Smooth muscle cell (in vitro differentiated cells): ENCODE data around the gene NUDT3. TPM values are rescaled to one million over a fixed set of nuclear protein-coding genes. Genes with fewer than 3 reads are reported as not detected.

Experiments
- DNase-seq: peaks from one replicate; lab custom pipeline; 2025; ENCODE audit not compliant: unreplicated experiment; lab: John Stamatoyannopoulos, UW
- H2AFZ ChIP-seq: fragments of 200-600 bp; sonication (generic); 2 replicates; pipeline ENCODE4 v1.6.0; 2016; ENCODE audit warnings: antibody characterized with exemption, low read depth, mild to moderate bottlenecking
- H3F3A ChIP-seq: fragments of 200-600 bp; sonication (generic); 2 replicates; pipeline ENCODE4 v1.6.0; 2017; ENCODE audit warnings: antibody characterized with exemption, low read depth
- H3K27ac ChIP-seq: fragments of 200-600 bp; sonication (generic); 2 replicates; pipeline ENCODE4 v1.5.1; 2016; ENCODE audit warnings: low read depth, mild to moderate bottlenecking
- H3K27me3 ChIP-seq: fragments of 200-600 bp; sonication (generic); 2 replicates; pipeline ENCODE4 v1.6.1; 2016; ENCODE audit warnings: low read depth, mild to moderate bottlenecking
- H3K36me3 ChIP-seq: fragments of 200-600 bp; sonication (generic); 2 replicates; pipeline ENCODE4 v1.5.1; 2016; ENCODE audit warnings: low read depth
- H3K4me1 ChIP-seq: fragments of 200-600 bp; sonication (generic); 2 replicates; pipeline ENCODE4 v1.5.1; 2016; ENCODE audit warnings: low read depth
- H3K4me2 ChIP-seq: fragments of 200-600 bp; sonication (generic); 2 replicates; pipeline ENCODE4 v1.6.0; 2016; ENCODE audit warnings: mild to moderate bottlenecking
- H3K4me3 ChIP-seq: fragments of 200-600 bp; sonication (generic); 2 replicates; pipeline ENCODE4 v1.5.1; 2016; ENCODE audit warnings: mild to moderate bottlenecking
- H3K79me2 ChIP-seq: fragments of 200-600 bp; sonication (generic); 2 replicates; pipeline ENCODE4 v1.6.0; 2016; ENCODE audit warnings: low read depth, mild to moderate bottlenecking
- H3K9ac ChIP-seq: fragments of 200-600 bp; sonication (generic); 2 replicates; pipeline ENCODE4 v1.6.0; 2016; ENCODE audit warnings: low read depth
- H3K9me3 ChIP-seq: fragments of 200-600 bp; sonication (generic); replicated peaks from 2 replicates; pipeline ENCODE4 v1.5.1; 2016; ENCODE audit warnings: low read depth
- H4K20me1 ChIP-seq: fragments of 200-600 bp; sonication (generic); 2 replicates; pipeline ENCODE4 v1.6.0; 2016; ENCODE audit warnings: low read depth
- WGBS: methylation state at CpG from one replicate; pipeline ENCODE4 v1.1.7; 2016; ENCODE audit warnings: low lambda C conversion rate; 5-methylcytosine and 5-hydroxymethylcytosine counted together
- polyA plus RNA-seq: library from polyadenylated mRNA; unstranded; fragments of >200 nt; fragmentation: Nextera tagmentation; extraction: Ambion mirVana; gene quantifications from 2 replicates; pipeline ENCODE4 v1.2.1, GENCODE V29; 2016
- total RNA-seq: library from RNA; depleted of rRNA; stranded (reverse); fragments of >200 nt; gene quantifications from 2 replicates; pipeline ENCODE4 v1.2.3, GENCODE V29; 2014
- TF ChIP-seq, protein P1 (sequence below): fragments of 200-600 bp; sonication (generic); IDR thresholded peaks from 2 replicates; pipeline ENCODE4 v1.5.1; 2017; ENCODE audit warnings: borderline replicate concordance, mild to moderate bottlenecking, antibody characterized with exemption; ENCODE audit not compliant: insufficient read depth, poor library complexity, severe bottlenecking

NUDT3 gene
- total and polyA plus RNA-seq, 2 experiments from 2014 or later, result 7.5 to 12.9 TPM

DNA sequence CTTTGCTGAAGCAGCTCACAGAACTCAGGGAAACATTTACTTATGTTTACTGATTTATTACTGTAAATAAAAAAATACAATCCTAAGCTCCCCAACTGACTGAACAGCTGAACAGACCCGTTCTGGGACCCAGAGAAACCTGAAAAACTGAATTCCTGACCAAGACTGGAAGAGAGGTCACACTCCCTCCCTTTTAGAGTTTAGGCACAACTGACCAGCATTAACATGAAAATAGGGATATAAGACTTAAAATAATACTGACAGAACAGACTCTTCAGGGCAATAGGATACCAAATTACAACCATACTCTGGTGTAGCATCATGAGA, 45.1 kb upstream of the NUDT3 start:
- no peaks in the 10 kb centered on the region for H3F3A ChIP-seq
- no peaks in the 10 kb centered on the region for H3K36me3 ChIP-seq
- H2AFZ ChIP-seq, result no peak overlapping the region
- H3K4me2 ChIP-seq, result no peak overlapping the region
- TF ChIP-seq, protein P1, sequence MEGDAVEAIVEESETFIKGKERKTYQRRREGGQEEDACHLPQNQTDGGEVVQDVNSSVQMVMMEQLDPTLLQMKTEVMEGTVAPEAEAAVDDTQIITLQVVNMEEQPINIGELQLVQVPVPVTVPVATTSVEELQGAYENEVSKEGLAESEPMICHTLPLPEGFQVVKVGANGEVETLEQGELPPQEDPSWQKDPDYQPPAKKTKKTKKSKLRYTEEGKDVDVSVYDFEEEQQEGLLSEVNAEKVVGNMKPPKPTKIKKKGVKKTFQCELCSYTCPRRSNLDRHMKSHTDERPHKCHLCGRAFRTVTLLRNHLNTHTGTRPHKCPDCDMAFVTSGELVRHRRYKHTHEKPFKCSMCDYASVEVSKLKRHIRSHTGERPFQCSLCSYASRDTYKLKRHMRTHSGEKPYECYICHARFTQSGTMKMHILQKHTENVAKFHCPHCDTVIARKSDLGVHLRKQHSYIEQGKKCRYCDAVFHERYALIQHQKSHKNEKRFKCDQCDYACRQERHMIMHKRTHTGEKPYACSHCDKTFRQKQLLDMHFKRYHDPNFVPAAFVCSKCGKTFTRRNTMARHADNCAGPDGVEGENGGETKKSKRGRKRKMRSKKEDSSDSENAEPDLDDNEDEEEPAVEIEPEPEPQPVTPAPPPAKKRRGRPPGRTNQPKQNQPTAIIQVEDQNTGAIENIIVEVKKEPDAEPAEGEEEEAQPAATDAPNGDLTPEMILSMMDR, result no peak
- no peaks in the 10 kb centered on the region for H3K27me3 ChIP-seq
- no peak for DNase-seq
- no peaks in the 10 kb centered on the region for H3K4me1 ChIP-seq
- no peaks in the 10 kb centered on the region for H3K79me2 ChIP-seq
- no peaks in the 10 kb centered on the region for H4K20me1 ChIP-seq
- no peaks in the 10 kb centered on the region for H3K9me3 ChIP-seq
- H3K27ac ChIP-seq, result no peak overlapping the region
- no peak overlapping the region for H3K4me3 ChIP-seq
- WGBS, result 81% methylated on average over 1 of the region's 1 CpG
- no peak overlapping the region for H3K9ac ChIP-seq

DNA sequence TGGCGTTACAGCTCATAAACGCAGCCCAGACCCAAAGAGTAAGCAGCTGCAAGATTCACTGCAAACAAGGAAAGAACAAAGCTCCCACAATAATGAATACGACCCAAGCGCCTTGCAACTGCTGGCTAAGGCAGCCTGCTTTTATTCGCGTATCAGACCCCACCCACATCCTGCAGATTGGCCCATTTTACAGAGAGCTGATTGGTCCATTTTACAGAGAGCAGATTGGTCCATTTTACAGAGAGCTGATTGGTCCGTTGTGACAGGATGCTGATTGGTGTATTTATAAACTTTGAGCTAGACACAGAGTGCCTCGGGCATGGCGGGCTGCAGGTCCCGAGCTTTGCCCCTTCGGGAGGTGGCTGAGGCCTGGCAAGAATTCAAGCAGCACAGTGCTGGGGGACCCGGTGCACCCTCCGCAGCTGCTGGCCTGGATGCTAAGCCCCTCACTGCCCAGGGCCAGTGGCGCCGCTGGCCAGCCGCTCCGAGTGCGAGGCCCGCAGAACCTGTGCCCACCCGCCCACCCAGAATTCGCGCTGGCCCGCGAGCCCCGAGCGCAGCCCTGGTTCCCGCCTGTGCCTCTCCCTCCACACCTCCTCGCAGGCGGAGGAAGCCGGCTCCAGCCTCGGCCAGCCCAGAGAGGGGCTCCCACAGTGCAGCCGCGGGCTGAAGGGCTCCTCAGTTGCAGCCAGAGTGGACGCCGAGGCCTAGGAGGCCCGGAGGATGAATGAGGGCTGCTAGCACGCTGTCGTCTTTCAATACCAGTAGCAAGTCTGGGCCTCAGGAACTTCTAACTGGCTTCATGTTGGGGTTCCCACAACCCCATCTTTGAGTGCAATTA, 44.6 kb upstream of the NUDT3 start:
- H3K9ac ChIP-seq, result no peak overlapping the region
- no peak overlapping the region for H3K4me2 ChIP-seq
- no peak overlapping the region for H2AFZ ChIP-seq
- no peak overlapping the region for H3K4me3 ChIP-seq
- no peaks in the 10 kb centered on the region for H3K4me1 ChIP-seq
- H3F3A ChIP-seq, result no peaks in the 10 kb centered on the region
- no peaks in the 10 kb centered on the region for H3K79me2 ChIP-seq
- H3K9me3 ChIP-seq, result no peaks in the 10 kb centered on the region
- TF ChIP-seq, protein P1, result no peak
- no peaks in the 10 kb centered on the region for H3K36me3 ChIP-seq
- WGBS, result 94% methylated on average over 34 of the region's 38 CpGs
- DNase-seq, result no peak
- H4K20me1 ChIP-seq, result no peaks in the 10 kb centered on the region
- H3K27ac ChIP-seq, result no peak overlapping the region
- no peaks in the 10 kb centered on the region for H3K27me3 ChIP-seq

DNA sequence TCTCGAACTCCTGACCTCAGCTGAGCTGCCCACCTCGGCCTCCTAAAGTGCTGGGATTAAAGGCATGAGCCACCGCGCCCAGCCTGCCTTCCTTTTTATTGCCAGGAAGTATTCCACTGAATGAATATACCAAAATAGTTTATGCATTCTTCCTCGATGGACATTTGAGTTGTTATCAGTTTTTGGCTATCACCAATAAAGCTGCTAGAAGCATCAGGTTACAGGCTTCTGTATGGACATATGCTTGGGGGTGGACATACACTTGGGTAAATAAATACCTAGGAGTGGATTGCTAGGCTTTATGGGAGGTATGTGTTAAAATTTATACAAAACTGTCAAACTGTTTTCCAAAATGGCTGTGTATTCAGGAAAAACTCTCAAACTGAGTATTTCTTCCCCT, 43.4 kb upstream of the NUDT3 start:
- Histone ChIP-seq H3K36me3 (no peaks in the 10 kb centered on the region), H3K4me1 (no peaks in the 10 kb centered on the region), H3K27me3 (no peaks in the 10 kb centered on the region), H4K20me1 (no peaks in the 10 kb centered on the region), H3K79me2 (no peaks in the 10 kb centered on the region), H3K27ac (no peak overlapping the region), H3F3A (no peaks in the 10 kb centered on the region), H3K9me3 (no peaks in the 10 kb centered on the region), H3K9ac (no peak overlapping the region), H3K4me2 (no peak overlapping the region), H2AFZ (no peak overlapping the region), H3K4me3 (no peak overlapping the region)
- TF ChIP-seq, protein P1, result no peak
- DNase-seq, result no peak
- WGBS, result 76% methylated on average over 5 of the region's 5 CpGs
